ENCODE data around the gene TMEM150B.
"Not testable (repeated sequence)": the region's sequence is repeated elsewhere in the genome, so short reads cannot be mapped to it uniquely, and the experiment has no call there.

Gene TMEM150B

GRCh38 chr19:55341595-55342531 is 16.7 kb upstream of the TMEM150B start:
- Histone ChIP-seq H3K4me1 (ENCODE audit: insufficient read depth, low read length) (peaks cover 19% of the 10 kb centered on the region), H3K27me3 (ENCODE audit: control insufficient read depth in 1 of 2, insufficient read depth in 2 of 2, low read length in 2 of 2) (no peaks in the 10 kb centered on the region), H3K27ac (ENCODE audit: low read depth, low read length) (no peak overlapping the region), H3K4me3 (ENCODE audit: low read depth in 1 of 2, low read length in 2 of 2) (peak overlapping the region in 1 of 2 donors; percentile 86), H3K9me3 (ENCODE audit: low read length) (no peaks in the 10 kb centered on the region), H3K9ac (ENCODE audit: low read length) (no peak overlapping the region), H3K36me3 (ENCODE audit: insufficient read depth, low read length) (peaks cover 16% of the 10 kb centered on the region)

- Histone ChIP-seq H3K4me3 (ENCODE audit: low read depth in 1 of 2, low read length in 2 of 2) (peak overlapping the region; percentile 86 to 95), H3K4me1 (ENCODE audit: insufficient read depth, low read length) (peaks cover 19% of the 10 kb centered on the region), H3K27ac (ENCODE audit: low read depth, low read length) (peak overlapping the region; percentile 76), H3K27me3 (ENCODE audit: control insufficient read depth in 1 of 2, insufficient read depth in 2 of 2, low read length in 2 of 2) (no peaks in the 10 kb centered on the region), H3K9me3 (ENCODE audit: low read length) (no peaks in the 10 kb centered on the region), H3K36me3 (ENCODE audit: insufficient read depth, low read length) (peaks cover 16% of the 10 kb centered on the region), H3K9ac (ENCODE audit: low read length) (peak overlapping the region; percentile 90)
Observed at GRCh38 chr19:55341171-55341588, 16.0 kb upstream of the TMEM150B start.

- Histone ChIP-seq H3K4me3 (ENCODE audit: low read depth in 1 of 2, low read length in 2 of 2) (peak overlapping the region; percentile 86 to 95), H3K27ac (ENCODE audit: low read depth, low read length) (peak overlapping the region; percentile 76), H3K27me3 (ENCODE audit: control insufficient read depth in 1 of 2, insufficient read depth in 2 of 2, low read length in 2 of 2) (no peaks in the 10 kb centered on the region), H3K9me3 (ENCODE audit: low read length) (no peaks in the 10 kb centered on the region), H3K4me1 (ENCODE audit: insufficient read depth, low read length) (peaks cover 19% of the 10 kb centered on the region), H3K9ac (ENCODE audit: low read length) (peak overlapping the region; percentile 90), H3K36me3 (ENCODE audit: insufficient read depth, low read length) (peaks cover 16% of the 10 kb centered on the region)
Observed at GRCh38 chr19:55340784-55341147, 15.6 kb upstream of the TMEM150B start.

- H3K27me3 ChIP-seq (ENCODE audit: control insufficient read depth in 1 of 2, insufficient read depth in 2 of 2, low read length in 2 of 2), result no peaks in the 10 kb centered on the region
- H3K27ac ChIP-seq (ENCODE audit: low read depth, low read length), result peak overlapping the region; percentile 76
- peaks cover 19% of the 10 kb centered on the region for H3K4me1 ChIP-seq (ENCODE audit: insufficient read depth, low read length)
- H3K4me3 ChIP-seq (ENCODE audit: low read depth in 1 of 2, low read length in 2 of 2), result peak overlapping the region; percentile 86 to 95
- no peaks in the 10 kb centered on the region for H3K9me3 ChIP-seq (ENCODE audit: low read length)
- H3K36me3 ChIP-seq (ENCODE audit: insufficient read depth, low read length), result peaks cover 16% of the 10 kb centered on the region
- peak overlapping the region; percentile 90 for H3K9ac ChIP-seq (ENCODE audit: low read length)
Observed at GRCh38 chr19:55339889-55340783, 15.0 kb upstream of the TMEM150B start.

- peak within 1 kb of the TSS; percentile 76 for H3K27ac ChIP-seq (ENCODE audit: low read depth, low read length)
- H3K27me3 ChIP-seq (ENCODE audit: control insufficient read depth in 1 of 2, insufficient read depth in 2 of 2, low read length in 2 of 2), result no peaks in the 10 kb centered on the region
- peaks cover 16% of the 10 kb centered on the region for H3K36me3 ChIP-seq (ENCODE audit: insufficient read depth, low read length)
- peak within 1 kb of the TSS; percentile 86 to 95 for H3K4me3 ChIP-seq (ENCODE audit: low read depth in 1 of 2, low read length in 2 of 2)
- H3K9ac ChIP-seq (ENCODE audit: low read length), result peak within 1 kb of the TSS; percentile 90
- H3K4me1 ChIP-seq (ENCODE audit: insufficient read depth, low read length), result peaks cover 19% of the 10 kb centered on the region
- H3K9me3 ChIP-seq (ENCODE audit: low read length), result no peaks in the 10 kb centered on the region
Observed at GRCh38 chr19:55339105-55339888, 14.2 kb upstream of the TMEM150B start, which contains the start of gene KMT5C. KMT5C (plus strand) TSS chr19:55339876; CDS start chr19:55341937, 2,061 bp downstream.

GRCh38 chr19:55336101-55336500 is 11.0 kb upstream of the TMEM150B start:
- Histone ChIP-seq H3K9me3 (ENCODE audit: low read length) (no peaks in the 10 kb centered on the region), H3K27ac (ENCODE audit: low read depth, low read length) (no peak overlapping the region), H3K4me3 (ENCODE audit: low read depth in 1 of 2, low read length in 2 of 2) (no peak overlapping the region), H3K9ac (ENCODE audit: low read length) (no peak overlapping the region), H3K36me3 (ENCODE audit: insufficient read depth, low read length) (no peaks in the 10 kb centered on the region), H3K27me3 (ENCODE audit: control insufficient read depth in 1 of 2, insufficient read depth in 2 of 2, low read length in 2 of 2) (no peaks in the 10 kb centered on the region), H3K4me1 (ENCODE audit: insufficient read depth, low read length) (peaks cover 14% of the 10 kb centered on the region)

- Histone ChIP-seq H3K4me3 (ENCODE audit: low read depth in 1 of 2, low read length in 2 of 2) (no peak overlapping the region), H3K36me3 (ENCODE audit: insufficient read depth, low read length) (no peaks in the 10 kb centered on the region), H3K4me1 (ENCODE audit: insufficient read depth, low read length) (peaks cover 7% of the 10 kb centered on the region), H3K9me3 (ENCODE audit: low read length) (no peaks in the 10 kb centered on the region), H3K9ac (ENCODE audit: low read length) (no peak overlapping the region), H3K27ac (ENCODE audit: low read depth, low read length) (no peak overlapping the region), H3K27me3 (ENCODE audit: control insufficient read depth in 1 of 2, insufficient read depth in 2 of 2, low read length in 2 of 2) (no peaks in the 10 kb centered on the region)
Observed at GRCh38 chr19:55333870-55334269, 8.7 kb upstream of the TMEM150B start.

- not testable (repeated sequence) for H3K9ac ChIP-seq (ENCODE audit: low read length); H3K27ac ChIP-seq (ENCODE audit: low read depth, low read length); H3K9me3 ChIP-seq (ENCODE audit: low read length); H3K4me1 ChIP-seq (ENCODE audit: insufficient read depth, low read length); H3K27me3 ChIP-seq (ENCODE audit: control insufficient read depth in 1 of 2, insufficient read depth in 2 of 2, low read length in 2 of 2); H3K4me3 ChIP-seq (ENCODE audit: low read depth in 1 of 2, low read length in 2 of 2); H3K36me3 ChIP-seq (ENCODE audit: insufficient read depth, low read length)
Observed at GRCh38 chr19:55329791-55330190, 4.7 kb upstream of the TMEM150B start.

- not testable (repeated sequence) for H3K9me3 ChIP-seq (ENCODE audit: low read length); H3K4me1 ChIP-seq (ENCODE audit: insufficient read depth, low read length); H3K4me3 ChIP-seq (ENCODE audit: low read depth in 1 of 2, low read length in 2 of 2); H3K27ac ChIP-seq (ENCODE audit: low read depth, low read length); H3K9ac ChIP-seq (ENCODE audit: low read length); H3K36me3 ChIP-seq (ENCODE audit: insufficient read depth, low read length); H3K27me3 ChIP-seq (ENCODE audit: control insufficient read depth in 1 of 2, insufficient read depth in 2 of 2, low read length in 2 of 2)
Observed at GRCh38 chr19:55328774-55329318, 3.7 kb upstream of the TMEM150B start.

- Histone ChIP-seq H3K27me3 (ENCODE audit: control insufficient read depth in 1 of 2, insufficient read depth in 2 of 2, low read length in 2 of 2) (peaks cover 0 to 5% of the 10 kb centered on the region in 2 donors), H3K9me3 (ENCODE audit: low read length) (no peaks in the 10 kb centered on the region), H3K36me3 (ENCODE audit: insufficient read depth, low read length) (no peaks in the 10 kb centered on the region), H3K9ac (ENCODE audit: low read length) (no peak overlapping the region), H3K4me1 (ENCODE audit: insufficient read depth, low read length) (no peaks in the 10 kb centered on the region), H3K27ac (ENCODE audit: low read depth, low read length) (no peak overlapping the region), H3K4me3 (ENCODE audit: low read depth in 1 of 2, low read length in 2 of 2) (no peak overlapping the region)
Observed at GRCh38 chr19:55324662-55325061, 479 bp downstream of the TMEM150B start.
